Omental fat pad (tissue), 4 donors: Measurements from ENCODE around the gene ZNF365. TPM values are rescaled to one million over a fixed set of nuclear protein-coding genes. Genes with fewer than 3 reads are reported as not detected.
"Not testable (repeated sequence)": the region's sequence is repeated elsewhere in the genome, so short reads cannot be mapped to it uniquely, and the experiment has no call there.

Experiments
- ATAC-seq: fragments of 150-250 bp; one replicate; pipeline ENCODE4 v1.9.1; 2016; ENCODE audit warnings: mild to moderate bottlenecking, moderate library complexity; ENCODE audit not compliant: low FRiP score
- DNase-seq: peaks from one replicate; pipeline ENCODE4 v3.0.0-alpha.2; 2019; ENCODE audit warnings: low spot score
- CTCF ChIP-seq, 3 donors: fragments of 450-650 bp; IDR thresholded peaks; one replicate each; pipeline ENCODE4 v1.5.1; 2016 to 2017; ENCODE audit warnings: antibody characterized with exemption in 3 of 3, mild to moderate bottlenecking in 3 of 3, moderate library complexity in 2 of 3
- total RNA-seq, 4 donors: library from RNA; depleted of rRNA; stranded (reverse); fragments of >200 nt; gene quantifications; one replicate each; pipeline ENCODE4 v1.1.0, GENCODE V29; 2016

ZNF365 gene
- total RNA-seq, 4 donors from 2014 or later: 0.12 to 0.19 TPM; not detected in 2

- DNase-seq: no peak
- no peak for TF ChIP-seq CTCF (IDR thresholded peaks at IDR 0.05)
- ATAC-seq: no peak
These were observed 19.3 kb upstream of the ZNF365 start for GRCh38 chr10:62354916-62355315.

DNA sequence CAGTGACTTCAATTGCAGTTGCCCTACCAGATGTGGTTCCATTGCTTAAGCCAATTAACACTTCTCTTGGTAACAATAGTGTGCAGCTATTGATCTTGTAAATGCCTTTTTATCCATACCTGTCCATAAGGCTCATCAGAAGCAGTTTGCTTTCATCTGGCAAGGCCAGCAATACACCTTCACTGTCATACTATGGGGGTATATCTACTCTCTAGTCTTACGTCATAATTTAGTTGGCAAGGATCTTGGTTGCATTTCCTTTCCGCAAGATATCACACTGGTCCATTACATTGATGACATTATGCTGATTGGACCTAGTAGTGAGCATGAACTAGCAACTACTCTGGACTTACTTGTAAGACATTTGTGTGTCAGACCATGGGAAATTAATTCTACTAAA is 17.7 kb upstream of the ZNF365 start:
- DNase-seq: no peak
- TF ChIP-seq CTCF (IDR thresholded peaks at IDR 0.05): no peak
- ATAC-seq: no peak

GRCh38 chr10:62358151-62358550 is 16.0 kb upstream of the ZNF365 start:
- ATAC-seq, DNase-seq: not testable (repeated sequence)

DNA sequence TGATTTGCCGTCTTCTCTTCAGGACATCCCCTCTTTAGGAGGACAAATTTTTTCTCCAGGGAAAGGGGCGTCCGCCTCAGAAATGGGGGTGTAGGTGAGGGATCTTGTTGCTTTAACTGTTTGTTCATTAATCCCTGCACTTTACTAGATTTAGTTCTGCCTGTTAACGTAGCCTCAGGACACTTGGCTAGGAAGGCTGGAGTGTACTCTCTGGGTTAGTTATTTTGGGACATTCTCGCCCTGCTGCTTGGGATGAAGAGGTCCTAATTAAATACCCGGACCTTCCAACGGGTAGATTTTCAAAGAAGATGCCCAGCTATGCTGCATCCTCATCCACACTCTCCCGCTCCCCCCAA is 552 bp upstream of the ZNF365 start:
- no peak for TF ChIP-seq CTCF (IDR thresholded peaks at IDR 0.05)
- no peak for DNase-seq
- ATAC-seq: no peak

- ATAC-seq (no peak), DNase-seq (no peak)
- no peak for TF ChIP-seq CTCF (IDR thresholded peaks at IDR 0.05)
These were observed 917 bp downstream of the ZNF365 start for GRCh38 chr10:62374862-62375710.

GRCh38 chr10:62376071-62377025 is 2.2 kb downstream of the ZNF365 start:
- DNase-seq (no peak), ATAC-seq (no peak)
- no peak for TF ChIP-seq CTCF (IDR thresholded peaks at IDR 0.05)

- no peak for ATAC-seq
- no peak for TF ChIP-seq CTCF (IDR thresholded peaks at IDR 0.05)
- no peak for DNase-seq
These were observed 2.9 kb downstream of the ZNF365 start for GRCh38 chr10:62377026-62377415.
